Natural killer cell (primary cell): Measurements from ENCODE around the gene AGER. TPM values are rescaled to one million over a fixed set of nuclear protein-coding genes. Genes with fewer than 3 reads are reported as not detected.
"Not testable (repeated sequence)": the region's sequence is repeated elsewhere in the genome, so short reads cannot be mapped to it uniquely, and the experiment has no call there.

Source experiments
- ATAC-seq, 3 donors: fragments of 150-1000 bp in 2 of 3; fragments of 200-7000 bp in 1 of 3; cut with Tn5 transposase; 1 replicate in 1 of 3; 2 replicates in 2 of 3; pipeline ENCODE4 v1.10.0; 2021; ENCODE audit warnings: mild to moderate bottlenecking in 2 of 3, moderate library complexity in 2 of 3
- DNase-seq, 2 donors: peaks; one replicate each; pipeline versions ENCODE4 v3.0.0 to v3.0.0-alpha.2; 2013 to 2021; ENCODE audit warnings: mixed read lengths in 1 of 2
- H3K27ac ChIP-seq: one replicate; pipeline ENCODE4 v1.5.1; 2013; ENCODE audit warnings: mild to moderate bottlenecking, low read length
- H3K27me3 ChIP-seq: one replicate; pipeline ENCODE4 v1.6.1; 2013; ENCODE audit warnings: low read length; ENCODE audit not compliant: control insufficient read depth, insufficient read depth
- H3K36me3 ChIP-seq: one replicate; pipeline ENCODE4 v1.6.1; 2013; ENCODE audit warnings: low read length; ENCODE audit not compliant: control insufficient read depth, insufficient read depth
- H3K4me1 ChIP-seq: one replicate; pipeline ENCODE4 v1.6.1; 2013; ENCODE audit warnings: low read length; ENCODE audit not compliant: control insufficient read depth, insufficient read depth
- H3K4me3 ChIP-seq: one replicate; pipeline ENCODE4 v1.5.1; 2013; ENCODE audit warnings: low read length
- H3K9me3 ChIP-seq: one replicate; pipeline ENCODE4 v1.6.1; 2013; ENCODE audit warnings: low read length; ENCODE audit not compliant: control insufficient read depth, insufficient read depth
- H3K27ac Mint-ChIP-seq, 2 donors: one replicate each; pipeline ENCODE4 v1.8.0; 2022; ENCODE audit warnings: mild to moderate bottlenecking in 2 of 2, mixed read lengths in 2 of 2, moderate library complexity in 1 of 2
- H3K27me3 Mint-ChIP-seq, 2 donors: one replicate each; pipeline ENCODE4 v1.8.0; 2022; ENCODE audit warnings: low read depth in 2 of 2, mixed read lengths in 2 of 2
- H3K36me3 Mint-ChIP-seq: one replicate; pipeline ENCODE4 v1.8.0; 2022; ENCODE audit warnings: mixed read lengths
- H3K4me1 Mint-ChIP-seq, 2 donors: one replicate each; pipeline ENCODE4 v1.8.0; 2022; ENCODE audit warnings: mixed read lengths in 2 of 2
- H3K4me3 Mint-ChIP-seq: one replicate; pipeline ENCODE4 v1.8.0; 2022; ENCODE audit warnings: mild to moderate bottlenecking, moderate library complexity, mixed read lengths
- H3K9me3 Mint-ChIP-seq, 2 donors: one replicate each; pipeline ENCODE4 v1.8.0; 2022; ENCODE audit warnings: mixed read lengths in 2 of 2
- CTCF ChIP-seq: fragments of 200-600 bp; IDR thresholded peaks from one replicate; pipeline ENCODE4 v1.8.0; 2022; ENCODE audit warnings: antibody characterized with exemption
- WGBS: methylation state at CpG from one replicate; pipeline ENCODE4 v1.1.7; 2013; ENCODE audit warnings: missing lambda C conversion rate; ENCODE audit not compliant: insufficient coverage; 5-methylcytosine and 5-hydroxymethylcytosine counted together
- intact Hi-C: fragments of 100-400 bp; cut with micrococcal nuclease; formaldehyde crosslinking; loops from one replicate; pipeline ENCODE4 v1.14.2; 2022
- total RNA-seq, 4 donors: library from RNA; stranded (reverse); fragments of 120-200 nt in 1 of 4; gene quantifications; one replicate each; pipeline versions ENCODE4 v1.2.3 to v1.2.4, GENCODE V29; 2013 to 2022

Gene AGER
- total RNA-seq, 3 donors from 2014 or later (not counting 1 experiment from before 2014, with no cell fraction given): 19.0 to 25.1 (median 22.9) TPM

- no peak for TF ChIP-seq CTCF
- H3K27me3 ChIP-seq: no peaks in the 10 kb centered on the region
- H3K9me3 ChIP-seq: no peaks in the 10 kb centered on the region
- H3K9me3 Mint-ChIP-seq: no peaks in the 10 kb centered on the region
- H3K27me3 Mint-ChIP-seq: no peaks in the 10 kb centered on the region
- 54% methylated on average over 11 of the region's 12 CpGs for WGBS
- DNase-seq (no peak), ATAC-seq (no peak)
- peaks cover 58% of the 10 kb centered on the region for H3K4me1 ChIP-seq
- H3K27ac Mint-ChIP-seq: peak overlapping the region; percentile 72 to 79
- no peak overlapping the region for H3K4me3 ChIP-seq
- intact Hi-C loops: no loop called here
- H3K27ac ChIP-seq: peak overlapping the region; percentile 2
- peaks cover 19% of the 10 kb centered on the region for H3K36me3 Mint-ChIP-seq
- peak overlapping the region; percentile 70 for H3K4me3 Mint-ChIP-seq
- peaks cover 46% of the 10 kb centered on the region for H3K36me3 ChIP-seq
- peaks cover 41 to 67% of the 10 kb centered on the region in 2 donors for H3K4me1 Mint-ChIP-seq
Observed at GRCh38 chr6:32187009-32187709, 3.1 kb upstream of the AGER start.

- Histone ChIP-seq H3K4me1 (peaks cover 49% of the 10 kb centered on the region), H3K27ac (peak overlapping the region; percentile 52), H3K36me3 (peaks cover 51% of the 10 kb centered on the region)
- H3K27me3 ChIP-seq, H3K9me3 ChIP-seq, ATAC-seq, DNase-seq, H3K4me3 ChIP-seq, H3K27me3 Mint-ChIP-seq, intact Hi-C loops, H3K9me3 Mint-ChIP-seq: not testable (repeated sequence)
- 81% methylated on average over 10 of the region's 10 CpGs for WGBS
- Mint-ChIP-seq H3K27ac (peak overlapping the region; percentile 72 to 79), H3K4me1 (peaks cover 36 to 59% of the 10 kb centered on the region in 2 donors), H3K4me3 (peak overlapping the region; percentile 70), H3K36me3 (peaks cover 19% of the 10 kb centered on the region)
Observed at GRCh38 chr6:32186151-32186840, 2.2 kb upstream of the AGER start.

- Mint-ChIP-seq H3K27ac (peak overlapping the region; percentile 72 to 79), H3K4me3 (peak overlapping the region; percentile 38), H3K4me1 (peaks cover 36 to 56% of the 10 kb centered on the region in 2 donors), H3K36me3 (peaks cover 19% of the 10 kb centered on the region)
- WGBS: 75% methylated on average over 10 of the region's 11 CpGs
- H3K36me3 ChIP-seq: peaks cover 51% of the 10 kb centered on the region
- intact Hi-C loops, ATAC-seq, H3K9me3 Mint-ChIP-seq, H3K27me3 Mint-ChIP-seq, H3K27me3 ChIP-seq, H3K4me3 ChIP-seq, H3K9me3 ChIP-seq: not testable (repeated sequence)
- peaks cover 43% of the 10 kb centered on the region for H3K4me1 ChIP-seq
- DNase-seq: peak in 1 of 2 donors; percentile 78
- peak overlapping the region; percentile 52 for H3K27ac ChIP-seq
Observed at GRCh38 chr6:32185681-32186131, 1.7 kb upstream of the AGER start.

- H3K9me3 Mint-ChIP-seq: no peaks in the 10 kb centered on the region
- no peak overlapping the region for H3K4me3 Mint-ChIP-seq
- DNase-seq (no peak), ATAC-seq (no peak)
- no peak overlapping the region for H3K27ac Mint-ChIP-seq
- no peak overlapping the region for H3K27ac ChIP-seq
- no peak overlapping the region for H3K4me3 ChIP-seq
- H3K36me3 ChIP-seq: peaks cover 56% of the 10 kb centered on the region
- H3K27me3 Mint-ChIP-seq: no peaks in the 10 kb centered on the region
- intact Hi-C loops: no loop called here
- TF ChIP-seq CTCF: no peak
- peaks cover 40% of the 10 kb centered on the region for H3K4me1 ChIP-seq
- H3K36me3 Mint-ChIP-seq: peaks cover 19% of the 10 kb centered on the region
- H3K4me1 Mint-ChIP-seq: peaks cover 41 to 60% of the 10 kb centered on the region in 2 donors
- no peaks in the 10 kb centered on the region for H3K9me3 ChIP-seq
- H3K27me3 ChIP-seq: no peaks in the 10 kb centered on the region
- 95% methylated on average over 15 of the region's 15 CpGs for WGBS
Observed at GRCh38 chr6:32183483-32184083, 470 bp downstream of the AGER start.
